HG02571 (cell line): ENCODE data around the gene MAGEB2.
"Not testable (repeated sequence)": the region's sequence is repeated elsewhere in the genome, so short reads cannot be mapped to it uniquely, and the experiment has no call there.

Source experiments
- ATAC-seq: cut with Tn5 transposase; IDR thresholded peaks from one replicate; pipeline ENCODE4 v1.9.1; 2021; ENCODE audit warnings: mild to moderate bottlenecking, moderate library complexity; ENCODE audit not compliant: unreplicated experiment

Gene MAGEB2, protein sequence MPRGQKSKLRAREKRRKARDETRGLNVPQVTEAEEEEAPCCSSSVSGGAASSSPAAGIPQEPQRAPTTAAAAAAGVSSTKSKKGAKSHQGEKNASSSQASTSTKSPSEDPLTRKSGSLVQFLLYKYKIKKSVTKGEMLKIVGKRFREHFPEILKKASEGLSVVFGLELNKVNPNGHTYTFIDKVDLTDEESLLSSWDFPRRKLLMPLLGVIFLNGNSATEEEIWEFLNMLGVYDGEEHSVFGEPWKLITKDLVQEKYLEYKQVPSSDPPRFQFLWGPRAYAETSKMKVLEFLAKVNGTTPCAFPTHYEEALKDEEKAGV

GRCh38 chrX:30215357-30215843 lies at the start of gene MAGEB2:
Gene MAGEB2, plus strand, starts transcription at chrX:30215563. Its CDS starts 3,018 bp downstream, at chrX:30218581.
- no peak for ATAC-seq

DNA sequence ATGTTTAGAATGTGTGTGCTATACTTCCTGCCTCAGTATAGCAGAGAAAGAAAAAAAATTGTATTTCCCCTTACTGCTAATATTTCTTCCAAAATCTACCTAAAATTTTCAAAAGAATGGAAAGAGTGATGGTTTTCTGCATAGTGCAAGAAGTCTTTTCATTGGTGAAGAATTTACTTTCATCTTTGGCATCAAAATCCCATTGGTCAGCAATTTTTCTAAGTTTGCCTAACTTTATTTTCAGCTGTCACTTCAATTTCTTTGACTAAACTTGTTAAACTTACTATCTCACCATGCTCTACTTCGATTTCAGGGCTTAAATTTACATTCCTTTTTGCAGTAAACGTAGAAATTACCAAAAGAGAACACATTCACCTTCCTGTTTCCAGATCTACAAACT lies 44.5 kb upstream of the MAGEB2 start:
- ATAC-seq, result no peak

DNA sequence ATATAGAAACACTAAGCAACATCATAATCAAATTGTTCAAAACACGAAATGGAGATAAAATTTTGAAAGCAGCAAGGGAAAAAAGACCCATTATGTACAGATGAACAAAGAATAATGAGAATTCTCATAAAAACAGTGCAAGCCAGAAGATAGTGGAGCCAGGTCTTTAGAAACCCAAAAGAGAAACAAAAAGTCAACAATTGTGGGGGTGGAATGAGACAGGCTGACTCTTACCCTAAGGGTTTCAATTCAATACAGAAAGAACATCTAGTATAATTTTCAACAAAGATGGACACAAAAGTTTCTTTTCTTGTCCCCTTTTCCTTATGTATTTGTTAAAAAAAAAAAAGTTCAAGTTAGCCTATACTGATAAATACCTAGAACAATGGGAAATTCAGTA lies 34.0 kb upstream of the MAGEB2 start:
- no peak for ATAC-seq

DNA sequence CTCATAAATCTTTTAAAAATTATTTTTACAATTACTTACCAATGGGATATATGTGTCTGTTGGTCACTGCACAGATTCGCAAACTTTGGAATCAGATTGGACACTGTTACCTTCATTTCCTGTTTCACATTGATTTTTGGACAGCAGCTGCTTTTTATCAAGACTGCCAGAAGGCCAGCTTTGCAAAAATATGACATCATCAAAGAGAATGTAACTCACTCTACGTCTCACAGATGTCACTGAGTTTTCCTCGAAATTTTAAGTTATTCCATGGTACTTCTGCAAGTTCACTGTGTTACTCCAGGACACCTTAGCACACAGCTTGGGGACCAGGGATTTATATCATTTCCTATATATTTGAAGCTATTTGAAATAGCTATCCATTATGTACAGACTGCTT lies 31.8 kb upstream of the MAGEB2 start:
- no peak for ATAC-seq

DNA sequence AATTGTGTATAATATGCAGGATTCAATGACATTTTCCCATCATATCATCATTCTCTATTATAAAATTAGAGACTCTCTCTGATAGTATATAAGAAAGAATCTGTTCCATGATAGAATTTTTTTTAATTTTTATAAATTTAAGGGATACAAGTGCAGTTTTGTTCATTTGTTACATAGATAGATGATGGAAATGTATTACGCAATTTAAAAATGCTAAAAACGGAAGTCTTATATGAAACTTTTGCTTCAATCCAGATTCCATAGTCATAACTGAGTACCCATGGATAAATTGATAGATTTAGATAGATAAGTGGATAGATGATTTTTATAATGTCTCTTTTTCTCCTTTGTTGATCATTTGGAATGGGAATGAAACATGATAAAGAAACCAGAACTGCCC lies 24.9 kb upstream of the MAGEB2 start:
- no peak for ATAC-seq

DNA sequence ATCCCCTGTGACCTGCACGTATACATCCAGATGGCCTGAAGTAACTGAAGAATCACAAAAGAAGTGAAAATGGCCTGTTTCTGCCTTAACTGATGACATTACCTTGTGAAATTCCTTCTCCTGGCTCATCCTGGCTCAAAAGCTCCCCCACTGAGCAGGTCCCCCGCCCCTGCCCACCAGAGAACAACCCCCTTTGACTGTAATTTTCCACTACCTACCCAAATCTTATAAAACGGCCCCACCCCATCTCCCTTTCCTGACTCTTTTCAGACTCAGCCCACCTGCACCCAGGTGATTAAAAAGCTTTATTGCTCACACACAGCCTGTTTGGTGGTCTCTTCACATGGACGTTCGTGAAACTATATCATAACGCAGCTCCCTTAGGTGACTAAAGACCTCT lies 21.5 kb upstream of the MAGEB2 start:
- not testable (repeated sequence) for ATAC-seq

- ATAC-seq, result no peak
Measured at GRCh38 chrX:30196322-30196721, 19.0 kb upstream of the MAGEB2 start.

GRCh38 chrX:30212172-30212571 lies 3.2 kb upstream of the MAGEB2 start:
- ATAC-seq, result no peak

DNA sequence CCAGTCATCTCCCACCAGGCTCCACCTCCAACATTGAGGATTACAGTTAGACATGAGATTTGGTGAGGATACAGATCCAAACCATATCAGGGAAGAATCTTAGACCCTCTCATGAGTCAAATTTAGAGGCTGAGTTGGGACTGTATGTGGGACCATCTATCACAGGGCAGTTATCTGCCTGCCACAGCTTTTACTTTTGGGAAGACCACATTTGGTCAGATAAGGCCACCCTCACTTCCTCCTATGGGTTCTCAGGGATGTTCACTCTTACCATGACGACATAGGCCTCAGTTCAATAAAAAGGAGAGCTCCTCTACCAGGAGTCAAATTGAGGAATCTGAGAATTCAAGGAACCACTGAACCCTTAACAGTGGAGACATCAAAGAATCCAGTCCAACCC lies 2.1 kb downstream of the MAGEB2 start:
- ATAC-seq, result no peak

DNA sequence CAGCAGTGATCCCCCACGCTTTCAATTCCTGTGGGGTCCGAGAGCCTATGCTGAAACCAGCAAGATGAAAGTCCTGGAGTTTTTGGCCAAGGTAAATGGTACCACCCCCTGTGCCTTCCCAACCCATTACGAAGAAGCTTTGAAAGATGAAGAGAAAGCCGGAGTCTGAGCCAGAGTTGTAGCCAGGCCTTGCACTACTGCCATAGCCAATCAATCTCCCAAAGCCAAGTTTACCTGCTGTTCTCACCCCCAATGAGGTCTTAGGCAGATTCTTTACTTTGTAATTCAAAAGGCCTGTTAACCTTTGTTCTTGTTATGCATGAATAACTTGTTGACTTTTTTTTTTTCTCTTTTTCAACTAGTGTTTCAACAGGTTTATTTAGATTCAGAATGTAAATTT lies 4.0 kb downstream of the MAGEB2 start:
- no peak for ATAC-seq

GRCh38 chrX:30220661-30221060 lies 5.3 kb downstream of the MAGEB2 start:
- ATAC-seq, result no peak

DNA sequence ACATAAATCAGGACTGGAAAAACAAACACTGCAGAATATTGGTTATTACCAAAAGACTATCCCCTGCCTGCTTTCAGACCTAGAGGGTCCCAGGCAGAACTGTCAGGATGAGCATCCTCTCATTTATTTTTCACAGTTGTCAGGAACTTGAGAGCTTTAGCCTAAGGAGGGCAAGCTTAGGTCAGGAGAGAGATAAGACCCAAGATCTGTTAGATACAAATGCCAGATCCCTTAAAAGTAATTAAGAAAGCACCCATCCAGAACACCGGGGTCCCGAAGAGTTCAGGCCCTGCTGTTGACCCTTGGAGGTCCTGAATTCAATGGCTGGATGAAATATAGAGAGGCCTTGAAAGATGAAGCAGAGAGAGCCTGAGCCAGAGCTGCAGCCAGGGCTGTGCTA lies 9.2 kb downstream of the MAGEB2 start:
- ATAC-seq, result no peak

GRCh38 chrX:30228526-30228925 lies 13.2 kb downstream of the MAGEB2 start:
- ATAC-seq, result no peak

DNA sequence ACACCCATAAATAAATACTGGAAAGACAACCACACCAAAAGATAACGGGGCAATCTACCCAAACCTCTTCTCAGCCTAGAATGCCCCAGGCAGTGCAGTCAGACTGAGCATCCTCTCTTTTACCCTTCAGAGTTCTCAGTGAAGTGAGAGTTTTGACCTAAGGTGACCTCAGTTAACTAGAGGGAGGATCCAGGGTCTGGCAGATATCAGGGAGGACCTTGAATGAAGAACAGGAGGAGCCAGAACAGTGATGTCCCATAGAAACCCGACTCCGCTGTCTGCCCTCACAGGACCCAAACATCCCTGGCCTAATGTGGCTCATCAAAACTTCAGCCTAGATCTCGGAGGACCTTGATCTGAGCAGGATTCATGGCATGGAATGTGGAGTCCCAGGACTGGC lies 15.0 kb downstream of the MAGEB2 start, which contains the start of gene MAGEB3:
Gene MAGEB3, plus strand, starts transcription at position 263 of the 400 bp plus-strand sequence. CDS start 5,268 bp downstream, outside the sequence.
- no peak for ATAC-seq

DNA sequence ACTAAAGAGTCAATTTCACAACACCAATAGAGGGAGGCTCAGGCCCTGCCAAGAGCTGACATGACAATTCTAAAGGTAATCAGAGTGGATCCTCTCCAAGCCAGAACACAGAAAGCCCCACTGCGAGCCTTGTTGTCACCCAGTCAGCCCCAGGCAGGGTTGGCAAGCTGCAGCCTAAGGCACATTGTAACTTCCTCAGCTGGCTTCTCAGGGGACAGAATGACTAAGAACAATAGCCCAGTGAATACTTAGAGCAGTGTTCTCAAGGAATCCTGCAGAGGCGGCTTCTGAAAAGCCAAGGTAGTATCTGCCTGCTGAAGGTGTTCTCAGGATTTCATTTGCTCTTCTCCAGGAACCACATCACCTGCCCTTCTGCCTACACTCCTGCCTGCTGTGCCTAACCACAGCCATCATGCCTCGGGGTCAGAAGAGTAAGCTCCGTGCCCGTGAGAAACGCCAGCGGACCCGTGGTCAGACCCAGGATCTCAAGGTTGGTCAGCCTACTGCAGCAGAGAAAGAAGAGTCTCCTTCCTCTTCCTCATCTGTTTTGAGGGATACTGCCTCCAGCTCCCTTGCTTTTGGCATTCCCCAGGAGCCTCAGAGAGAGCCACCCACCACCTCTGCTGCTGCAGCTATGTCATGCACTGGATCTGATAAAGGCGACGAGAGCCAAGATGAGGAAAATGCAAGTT lies 26.5 kb downstream of the MAGEB2 start, which contains the start of gene MAGEB4:
Gene MAGEB4, plus strand, starts transcription at position 277 of the 692 bp plus-strand sequence. Its CDS starts 136 bp downstream, at position 413.
- ATAC-seq, result no peak

GRCh38 chrX:30246769-30247489 lies 31.6 kb downstream of the MAGEB2 start, which contains the start of gene MAGEB1:
Gene MAGEB1, plus strand, starts transcription at chrX:30247146. Its CDS starts 3,348 bp downstream, at chrX:30250494.
- no peak for ATAC-seq

GRCh38 chrX:30248854-30249253 lies 33.5 kb downstream of the MAGEB2 start:
- peak; percentile 64 for ATAC-seq

GRCh38 chrX:30253257-30253656 lies 37.9 kb downstream of the MAGEB2 start:
- no peak for ATAC-seq

- ATAC-seq, result no peak
Measured at GRCh38 chrX:30259927-30260326, 44.6 kb downstream of the MAGEB2 start.

GRCh38 chrX:30261012-30261411 lies 45.6 kb downstream of the MAGEB2 start:
- no peak for ATAC-seq

DNA sequence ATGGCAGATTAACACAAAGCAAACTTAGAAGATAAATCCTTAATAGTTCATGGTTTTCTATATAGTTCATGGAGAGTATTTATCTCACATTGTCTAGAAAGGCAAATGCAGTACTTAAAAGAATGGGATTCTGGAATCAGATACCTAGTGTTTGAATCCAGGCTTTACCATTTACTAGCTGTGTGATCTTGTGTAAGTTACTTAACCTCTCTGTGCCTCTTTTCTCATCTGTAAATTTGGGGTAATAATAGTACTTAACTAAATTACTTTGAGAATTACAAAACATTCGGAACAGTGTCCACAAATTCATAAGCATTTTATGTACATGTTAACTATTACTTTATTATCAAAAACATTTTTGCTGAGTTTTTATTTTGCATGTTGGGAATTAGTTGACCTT lies 47.4 kb downstream of the MAGEB2 start:
- ATAC-seq, result no peak
